ENCODE data around the gene HHLA2. TPM values are rescaled to one million over a fixed set of nuclear protein-coding genes. Genes with fewer than 3 reads are reported as not detected.
A peak's percentile ranks its signal among the peaks of the same experiment; 100 is the strongest.
"Not testable (repeated sequence)": the region's sequence is repeated elsewhere in the genome, so short reads cannot be mapped to it uniquely, and the experiment has no call there.

The HHLA2 gene
- total RNA-seq, 2 donors from 2014 or later, result 148 to 183 TPM

GRCh38 chr3:108329947-108330346 lies 33.6 kb downstream of the HHLA2 start:
- DNase-seq (no peak), ATAC-seq (peak; percentile 24)
- intact Hi-C loops (cut with DNase I, micrococcal nuclease), result no loop called here

- ATAC-seq (no peak), DNase-seq (no peak)
- intact Hi-C loops (cut with DNase I, micrococcal nuclease), result no loop called here
These were observed 35.4 kb downstream of the HHLA2 start for GRCh38 chr3:108331792-108332191.

GRCh38 chr3:108333961-108334360 lies 37.6 kb downstream of the HHLA2 start:
- no peak for ATAC-seq
- intact Hi-C loops (cut with DNase I, micrococcal nuclease), result no loop called here
- no peak for DNase-seq

GRCh38 chr3:108334701-108335100 lies 38.4 kb downstream of the HHLA2 start:
- DNase-seq, result no peak
- intact Hi-C loops (cut with DNase I, micrococcal nuclease), result no loop called here
- ATAC-seq, result no peak

- DNase-seq (no peak), ATAC-seq (no peak)
- intact Hi-C loops (cut with DNase I, micrococcal nuclease), result no loop called here
These were observed 42.7 kb downstream of the HHLA2 start for GRCh38 chr3:108338901-108339545.

GRCh38 chr3:108341911-108342310 lies 45.6 kb downstream of the HHLA2 start:
- intact Hi-C loops (cut with DNase I, micrococcal nuclease), result no loop called here
- ATAC-seq (no peak), DNase-seq (no peak)

- intact Hi-C loops (cut with DNase I, micrococcal nuclease), result no loop called here
These were observed 46.6 kb downstream of the HHLA2 start for GRCh38 chr3:108342837-108343486.

GRCh38 chr3:108343491-108343890 lies 47.1 kb downstream of the HHLA2 start:
- ATAC-seq (no peak), DNase-seq (no peak)
- intact Hi-C loops (cut with DNase I, micrococcal nuclease), result no loop called here

More at GRCh38 chr3:108342837-108343486, 46.6 kb downstream of the HHLA2 start:
- DNase-seq (no peak), ATAC-seq (no peak)

GRCh38 chr3:108345492-108346205 lies 49.3 kb downstream of the HHLA2 start:
- no peak for DNase-seq
- ATAC-seq, result peak; percentile 61
- intact Hi-C loops (cut with DNase I, micrococcal nuclease), result no loop called here

GRCh38 chr3:108346301-108347227 lies 50.2 kb downstream of the HHLA2 start:
- intact Hi-C loops (cut with DNase I, micrococcal nuclease), result no loop called here
- ATAC-seq (no peak), DNase-seq (no peak)

GRCh38 chr3:108352176-108352575 lies 55.8 kb downstream of the HHLA2 start:
- no peak for ATAC-seq
- DNase-seq, result no peak
- intact Hi-C loops (cut with DNase I, micrococcal nuclease), result no loop called here

GRCh38 chr3:108354562-108354961 lies 58.2 kb downstream of the HHLA2 start:
- ATAC-seq (no peak), DNase-seq (no peak)
- intact Hi-C loops (cut with DNase I, micrococcal nuclease), result no loop called here

- no peak for ATAC-seq
- DNase-seq, result no peak
- intact Hi-C loops (cut with DNase I, micrococcal nuclease), result no loop called here
These were observed 60.7 kb downstream of the HHLA2 start for GRCh38 chr3:108357042-108357441.

- ATAC-seq, result no peak
- no peak for DNase-seq
- intact Hi-C loops (cut with DNase I, micrococcal nuclease), result no loop called here
These were observed 62.7 kb downstream of the HHLA2 start for GRCh38 chr3:108359011-108359410.

GRCh38 chr3:108376026-108376425 lies 79.7 kb downstream of the HHLA2 start:
- no peak for ATAC-seq
- intact Hi-C loops (cut with DNase I, micrococcal nuclease), result no loop called here

GRCh38 chr3:108377384-108377783 lies 81.0 kb downstream of the HHLA2 start:
- no peak for ATAC-seq
- intact Hi-C loops (cut with DNase I, micrococcal nuclease), result no loop called here
- DNase-seq, result no peak

More at GRCh38 chr3:108376026-108376425, 79.7 kb downstream of the HHLA2 start:
- no peak for DNase-seq

GRCh38 chr3:108378153-108378951 lies 82.0 kb downstream of the HHLA2 start:
- intact Hi-C loops (cut with DNase I, micrococcal nuclease), result no loop called here
- DNase-seq, result no peak
- no peak for ATAC-seq

- intact Hi-C loops (cut with DNase I, micrococcal nuclease); DNase-seq; ATAC-seq: not testable (repeated sequence)
These were observed 82.6 kb downstream of the HHLA2 start for GRCh38 chr3:108378952-108379342.

All from left colon (tissue), 2 donors.